Peyer's patch (tissue), 4 donors: ENCODE measurements around the gene EML1. TPM values are rescaled to one million over a fixed set of nuclear protein-coding genes. Genes with fewer than 3 reads are reported as not detected.

Experiments used
- DNase-seq, 3 donors: peaks; one replicate each; pipeline ENCODE4 v3.0.0-alpha.2; 2017 to 2019
- H3K27ac ChIP-seq, 4 donors: fragments of 200-600 bp; sonication (generic); one replicate each; pipeline ENCODE4 v1.5.1; 2016 to 2019
- H3K27me3 ChIP-seq, 2 donors: fragments of 200-600 bp; sonication (generic); one replicate each; pipeline ENCODE4 v1.5.1; 2019
- H3K36me3 ChIP-seq, 3 donors: fragments of 200-600 bp; sonication (generic); one replicate each; pipeline ENCODE4 v1.5.1; 2016 to 2019
- H3K4me1 ChIP-seq, 4 donors: fragments of 200-600 bp; sonication (generic); one replicate each; pipeline ENCODE4 v1.5.1; 2016 to 2019
- H3K4me3 ChIP-seq, 4 donors: fragments of 200-600 bp; sonication (generic); 1 replicate in 3 of 4; 2 replicates in 1 of 4; pipeline ENCODE4 v1.5.1; 2016 to 2019; ENCODE audit warnings: mild to moderate bottlenecking in 1 of 4
- H3K9me3 ChIP-seq, 4 donors: fragments of 200-600 bp; sonication (generic); one replicate each; pipeline ENCODE4 v1.5.1; 2016 to 2019; ENCODE audit warnings: mild to moderate bottlenecking in 1 of 4
- POLR2A ChIP-seq, 2 donors: fragments of 450-650 bp; IDR thresholded peaks; one replicate each; pipeline ENCODE4 v1.5.1; 2017; ENCODE audit warnings: antibody characterized with exemption in 2 of 2, mild to moderate bottlenecking in 2 of 2, moderate library complexity in 2 of 2
- total RNA-seq, 4 donors: library from RNA; depleted of rRNA; stranded (reverse); fragments of >200 nt; gene quantifications; one replicate each; pipeline ENCODE4 v1.1.0, GENCODE V29; 2016
- TF ChIP-seq, protein P1 (sequence below), 6 experiments: fragments of 450-650 bp in 4 of 6; fragments of 200-600 bp in 2 of 6; sonication (generic) in 1 of 6; IDR thresholded peaks; one replicate each; pipeline ENCODE4 v1.5.1; 2017 to 2019; ENCODE audit warnings: antibody characterized with exemption in 6 of 6, mild to moderate bottlenecking in 3 of 6, moderate library complexity in 1 of 6

Gene EML1
- total RNA-seq, 4 donors from 2014 or later, result 12.3 to 32.2 (median 18.9) TPM

- TF ChIP-seq POLR2A (IDR thresholded peaks at IDR 0.05), result no peak
- TF ChIP-seq, protein P1, sequence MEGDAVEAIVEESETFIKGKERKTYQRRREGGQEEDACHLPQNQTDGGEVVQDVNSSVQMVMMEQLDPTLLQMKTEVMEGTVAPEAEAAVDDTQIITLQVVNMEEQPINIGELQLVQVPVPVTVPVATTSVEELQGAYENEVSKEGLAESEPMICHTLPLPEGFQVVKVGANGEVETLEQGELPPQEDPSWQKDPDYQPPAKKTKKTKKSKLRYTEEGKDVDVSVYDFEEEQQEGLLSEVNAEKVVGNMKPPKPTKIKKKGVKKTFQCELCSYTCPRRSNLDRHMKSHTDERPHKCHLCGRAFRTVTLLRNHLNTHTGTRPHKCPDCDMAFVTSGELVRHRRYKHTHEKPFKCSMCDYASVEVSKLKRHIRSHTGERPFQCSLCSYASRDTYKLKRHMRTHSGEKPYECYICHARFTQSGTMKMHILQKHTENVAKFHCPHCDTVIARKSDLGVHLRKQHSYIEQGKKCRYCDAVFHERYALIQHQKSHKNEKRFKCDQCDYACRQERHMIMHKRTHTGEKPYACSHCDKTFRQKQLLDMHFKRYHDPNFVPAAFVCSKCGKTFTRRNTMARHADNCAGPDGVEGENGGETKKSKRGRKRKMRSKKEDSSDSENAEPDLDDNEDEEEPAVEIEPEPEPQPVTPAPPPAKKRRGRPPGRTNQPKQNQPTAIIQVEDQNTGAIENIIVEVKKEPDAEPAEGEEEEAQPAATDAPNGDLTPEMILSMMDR (IDR thresholded peaks at IDR 0.05), result no peak
- no peaks in the 10 kb centered on the region for H3K27me3 ChIP-seq
- no peaks in the 10 kb centered on the region for H3K36me3 ChIP-seq
- peaks cover 0 to 3% (median 0%) of the 10 kb centered on the region in 4 donors for H3K4me1 ChIP-seq
- no peaks in the 10 kb centered on the region for H3K9me3 ChIP-seq
- DNase-seq, result no peak
- no peak overlapping the region for H3K27ac ChIP-seq
- H3K4me3 ChIP-seq, result no peak overlapping the region
Observed at GRCh38 chr14:99779751-99780150, 13.5 kb upstream of the EML1 start.

- TF ChIP-seq, protein P1 (IDR thresholded peaks at IDR 0.05), result no peak
- TF ChIP-seq POLR2A (IDR thresholded peaks at IDR 0.05), result no peak
- Histone ChIP-seq H3K4me1 (peaks cover 0 to 5% (median 0%) of the 10 kb centered on the region in 4 donors), H3K27me3 (no peaks in the 10 kb centered on the region), H3K4me3 (no peak overlapping the region), H3K9me3 (no peaks in the 10 kb centered on the region), H3K27ac (no peak overlapping the region), H3K36me3 (no peaks in the 10 kb centered on the region)
- no peak for DNase-seq
Observed at GRCh38 chr14:99780690-99781089, 12.5 kb upstream of the EML1 start.

DNA sequence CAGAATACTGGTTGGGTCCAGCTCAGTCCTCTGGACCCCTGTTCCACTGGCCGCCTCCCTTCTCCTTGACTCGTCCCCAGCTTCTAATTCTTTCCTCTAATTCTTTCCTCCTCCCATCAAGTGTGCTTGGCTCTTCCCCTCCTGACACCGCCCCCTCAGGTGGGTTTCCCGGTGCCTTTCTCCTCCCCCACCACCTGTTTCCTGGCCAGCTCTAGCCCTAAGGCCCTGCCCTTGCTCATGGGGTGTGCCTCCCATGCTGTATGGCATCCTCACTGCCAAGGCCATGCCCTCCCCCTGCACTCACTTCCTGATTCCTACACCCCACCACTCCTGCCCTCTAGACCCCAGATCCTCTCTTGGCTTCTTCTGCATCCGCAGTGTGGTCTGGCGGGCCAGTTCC, 12.1 kb upstream of the EML1 start:
- no peaks in the 10 kb centered on the region for H3K27me3 ChIP-seq

GRCh38 chr14:99781853-99782610, 11.2 kb upstream of the EML1 start:
- H3K4me3 ChIP-seq, result no peak overlapping the region
- H3K4me1 ChIP-seq, result peaks cover 0 to 5% (median 0%) of the 10 kb centered on the region in 4 donors
- DNase-seq, result no peak
- no peak overlapping the region for H3K27ac ChIP-seq
- H3K9me3 ChIP-seq, result no peaks in the 10 kb centered on the region
- H3K27me3 ChIP-seq, result no peaks in the 10 kb centered on the region
- H3K36me3 ChIP-seq, result no peaks in the 10 kb centered on the region
- no peak for TF ChIP-seq POLR2A (IDR thresholded peaks at IDR 0.05)
- TF ChIP-seq, protein P1 (IDR thresholded peaks at IDR 0.05), result no peak

More for the DNA sequence above, 12.1 kb upstream of the EML1 start:
- Histone ChIP-seq H3K4me1 (peaks cover 0 to 5% (median 0%) of the 10 kb centered on the region in 4 donors), H3K36me3 (no peaks in the 10 kb centered on the region), H3K27ac (no peak overlapping the region), H3K4me3 (no peak overlapping the region), H3K9me3 (no peaks in the 10 kb centered on the region)
- TF ChIP-seq, protein P1 (IDR thresholded peaks at IDR 0.05), result no peak
- no peak for TF ChIP-seq POLR2A (IDR thresholded peaks at IDR 0.05)
- DNase-seq, result no peak

DNA sequence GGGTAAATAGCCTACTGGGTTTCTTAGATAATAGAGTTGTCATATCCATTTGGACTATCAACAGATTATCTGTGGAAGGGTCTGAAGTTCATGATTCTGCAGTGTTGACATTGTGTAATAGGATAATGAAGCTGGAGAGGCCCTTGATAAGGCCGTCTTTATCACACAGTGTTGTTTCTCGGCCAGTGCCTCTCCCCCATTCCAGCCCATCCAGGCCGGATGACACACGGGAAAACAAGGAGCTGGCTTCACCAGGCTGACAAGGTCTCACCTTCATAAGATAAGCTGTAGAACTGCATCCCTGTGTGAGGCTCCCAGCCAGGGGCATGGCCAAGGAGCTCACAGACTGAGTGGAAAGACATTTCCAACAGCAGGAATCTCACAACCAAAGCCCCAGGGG, 8.7 kb upstream of the EML1 start:
- peak in 2 of 3 donors; percentile 72 to 76 for DNase-seq
- no peak for TF ChIP-seq POLR2A (IDR thresholded peaks at IDR 0.05)
- TF ChIP-seq, protein P1 (IDR thresholded peaks at IDR 0.05), result no peak

More for the DNA sequence above, 8.7 kb upstream of the EML1 start:
- H3K27ac ChIP-seq, result no peak overlapping the region
- H3K4me3 ChIP-seq, result no peak overlapping the region
- H3K27me3 ChIP-seq, result no peaks in the 10 kb centered on the region
- no peaks in the 10 kb centered on the region for H3K9me3 ChIP-seq
- peaks cover 0 to 5% (median 0%) of the 10 kb centered on the region in 4 donors for H3K4me1 ChIP-seq
- H3K36me3 ChIP-seq, result no peaks in the 10 kb centered on the region
